Measurements from ENCODE around the gene SRSF2. TPM values are rescaled to one million over a fixed set of nuclear protein-coding genes. Genes with fewer than 3 reads are reported as not detected.
"Not testable (repeated sequence)": the region's sequence is repeated elsewhere in the genome, so short reads cannot be mapped to it uniquely, and the experiment has no call there.

Gene SRSF2
- total RNA-seq, 1 experiment from 2014 or later: 251 TPM

- no peak for DNase-seq (ENCODE audit: low read depth)
Measured at GRCh38 chr17:76720941-76721340, 16.2 kb downstream of the SRSF2 start.

- DNase-seq (ENCODE audit: low read depth): no peak
Measured at GRCh38 chr17:76720211-76720610, 16.9 kb downstream of the SRSF2 start.

GRCh38 chr17:76718516-76718915, 18.6 kb downstream of the SRSF2 start:
- no peak for DNase-seq (ENCODE audit: low read depth)

- peak; percentile 69 for DNase-seq (ENCODE audit: low read depth)
Measured at GRCh38 chr17:76716839-76717215, 20.3 kb downstream of the SRSF2 start.

- peak; percentile 96 for DNase-seq (ENCODE audit: low read depth)
Measured at GRCh38 chr17:76716146-76716838, 20.8 kb downstream of the SRSF2 start.

GRCh38 chr17:76715496-76715830, 21.7 kb downstream of the SRSF2 start:
- no peak for DNase-seq (ENCODE audit: low read depth)

- DNase-seq (ENCODE audit: low read depth): peak; percentile 42
Measured at GRCh38 chr17:76714822-76715495, 22.2 kb downstream of the SRSF2 start.

GRCh38 chr17:76714336-76714735, 22.8 kb downstream of the SRSF2 start:
- DNase-seq (ENCODE audit: low read depth): no peak

GRCh38 chr17:76713765-76714164, 23.4 kb downstream of the SRSF2 start:
- DNase-seq (ENCODE audit: low read depth): no peak

GRCh38 chr17:76712321-76712720, 24.8 kb downstream of the SRSF2 start:
- not testable (repeated sequence) for DNase-seq (ENCODE audit: low read depth)

GRCh38 chr17:76710863-76711611, 26.1 kb downstream of the SRSF2 start, which contains the start of gene MXRA7:
Gene MXRA7 (minus strand): TSS chr17:76710965. CDS start chr17:76710946, 19 bp downstream.
- peak; percentile 68 for DNase-seq (ENCODE audit: low read depth)

- DNase-seq (ENCODE audit: low read depth): peak; percentile 37
Measured at GRCh38 chr17:76709951-76710862, 26.9 kb downstream of the SRSF2 start.

GRCh38 chr17:76709077-76709950, 27.8 kb downstream of the SRSF2 start:
- peak; percentile 81 for DNase-seq (ENCODE audit: low read depth)

GRCh38 chr17:76707985-76708807, 28.9 kb downstream of the SRSF2 start:
- no peak for DNase-seq (ENCODE audit: low read depth)

GRCh38 chr17:76706817-76707216, 30.3 kb downstream of the SRSF2 start:
- no peak for DNase-seq (ENCODE audit: low read depth)

- no peak for DNase-seq (ENCODE audit: low read depth)
Measured at GRCh38 chr17:76704805-76705204, 32.3 kb downstream of the SRSF2 start.

- DNase-seq (ENCODE audit: low read depth): no peak
Measured at GRCh38 chr17:76702941-76703637, 34.0 kb downstream of the SRSF2 start.

GRCh38 chr17:76702076-76702475, 35.1 kb downstream of the SRSF2 start:
- DNase-seq (ENCODE audit: low read depth): no peak

- DNase-seq (ENCODE audit: low read depth): no peak
Measured at GRCh38 chr17:76701471-76701967, 35.6 kb downstream of the SRSF2 start.
